Measurements from ENCODE around the gene FOXE1. TPM values are rescaled to one million over a fixed set of nuclear protein-coding genes. Genes with fewer than 3 reads are reported as not detected.
A peak's percentile ranks its signal among the peaks of the same experiment; 100 is the strongest.

Gene FOXE1
- total and polyA plus RNA-seq, 2 of the 4 experiments (the other 2 are of a cell fraction): under 0.01 to 0.22 TPM

- Histone ChIP-seq H2AK9ac (replicated peaks; ENCODE audit: low read depth, low read length, poor library complexity) (no peak overlapping the region), H3K18ac (ENCODE audit: low read depth, low read length) (no peak overlapping the region), H2BK120ac (ENCODE audit: low read depth, low read length) (no peak overlapping the region), H2BK5ac (ENCODE audit: low read depth, low read length, poor library complexity, severe bottlenecking) (no peak overlapping the region), H3K79me1 (ENCODE audit: low read depth in 1 of 2, low read length in 2 of 2) (peaks cover 6 to 8% of the 10 kb centered on the region in 2 experiments; a peak in 1 of 4 replicates), H3K9me1 (ENCODE audit: insufficient read depth, low read length) (peaks cover 2% of the 10 kb centered on the region; the same call in 1 of the 2 replicates), H3K9ac (ENCODE audit: low read depth, low read length) (no peak overlapping the region), H2BK20ac (ENCODE audit: low read depth, low read length) (no peak overlapping the region), H2AFZ (replicated peaks; ENCODE audit: low read length, poor library complexity) (no peak overlapping the region), H3K9me3 (ENCODE audit: control insufficient read depth, insufficient read depth, low read length) (no peaks in the 10 kb centered on the region), H2AK5ac (ENCODE audit: low read depth, low read length) (no peak overlapping the region), H3K27ac (ENCODE audit: insufficient read depth, low read length) (no peak overlapping the region), H3K4ac (ENCODE audit: low read depth, low read length) (no peak overlapping the region), H4K20me1 (ENCODE audit: insufficient read depth, low read length) (0 out of 2 replicates have a peak, but pooled peaks cover 3% of the 10 kb centered on the region), H4K91ac (ENCODE audit: insufficient read depth, low read depth, low read length) (no peak overlapping the region), H3K14ac (replicated peaks; ENCODE audit: low read depth, low read length) (no peak overlapping the region), H2BK15ac (ENCODE audit: low read depth, low read length) (no peak overlapping the region), H4K8ac (ENCODE audit: low read depth in 2 of 2, low read length in 2 of 2) (no peak overlapping the region), H3K4me1 (ENCODE audit: control insufficient read depth, insufficient read depth, low read length) (no peaks in the 10 kb centered on the region), H3K23ac (ENCODE audit: low read depth, low read length) (no peak overlapping the region), H3K56ac (ENCODE audit: extremely low read depth, insufficient read depth, low read length) (no peak overlapping the region), H3K27me3 (ENCODE audit: control insufficient read depth, insufficient read depth, low read length) (no peaks in the 10 kb centered on the region), H3K4me3 (ENCODE audit: insufficient read depth, low read depth, low read length) (no peak overlapping the region), H4K5ac (ENCODE audit: low read depth, low read length) (no peak overlapping the region), H3K36me3 (ENCODE audit: control insufficient read depth, insufficient read depth, low read length) (no peaks in the 10 kb centered on the region; the same call in 1 of the 2 replicates), H3K4me2 (ENCODE audit: low read depth, low read length) (no peak overlapping the region)
- dilution Hi-C loops (cut with HindIII; ENCODE audit: low sequenced_read_pairs, unreplicated experiment) (no loop called here), intact Hi-C loops (cut with micrococcal nuclease) (loop anchor here (1.0 kb wide), 1 partner anchor 191 kb away; no protein-coding TSS in a partner anchor), in situ Hi-C loops (cut with MboI; ENCODE audit: low sequenced_read_pairs) (loop anchor here (5.0 kb wide), 1 partner anchor 189 kb away; no protein-coding TSS in a partner anchor)
- WGBS, 2 experiments (ENCODE audit: extremely low coverage in 2 of 2, insufficient read length in 1 of 2): 100% methylated on average over 1 of the region's 5 CpGs; no CpG with 5 or more reads in 1 of the 2 experiments
- BruUV-seq (replicated peaks): no TSS peak
- TF ChIP-seq CEBPB (IDR thresholded peaks at IDR 0.05; ENCODE audit: low read depth, low read length): no peak
- TF ChIP-seq CTCF (conservative IDR thresholded peaks at IDR 0.05; ENCODE audit: low read depth, low read length): peak; percentile 72
- TF ChIP-seq NFE2L2 (IDR thresholded peaks at IDR 0.05; ENCODE audit: low read depth, low read length): no peak
- TF ChIP-seq RAD21 (IDR thresholded peaks at IDR 0.05; ENCODE audit: low read length): peak; percentile 74
- TF ChIP-seq ELK1 (IDR thresholded peaks at IDR 0.05; ENCODE audit: borderline replicate concordance, low read depth, low read length): no peak
- TF ChIP-seq SMC3 (IDR thresholded peaks at IDR 0.05; ENCODE audit: low read depth, low read length): peak; percentile 76
- POLR2A ChIA-PET (ENCODE audit: unreplicated experiment): no interaction called here
- CTCF ChIA-PET: interaction anchor here (0.7 to 1.9 kb wide), 12 partner anchors 9 to 204 kb away, joined by 3 to 9 read pairs (median 4); partner anchors contain the start of gene XPA
- DNase-seq: peak; percentile 55
- ATAC-seq (ENCODE audit: low read depth): peak; percentile 74
These were observed 47.9 kb downstream of the FOXE1 start for GRCh38 chr9:97900738-97901565.
